PFSK-1 (cell line): ENCODE measurements around the gene MYH6.

Experiments used
- POLR2AphosphoS5 ChIP-seq: IDR thresholded peaks from 2 replicates; pipeline ENCODE4 v1.6.1; 2012; ENCODE audit warnings: low read depth, mild to moderate bottlenecking, control low read depth, low read length, moderate library complexity
- REST ChIP-seq, 2 experiments: IDR thresholded peaks; 2 replicates each; pipeline versions ENCODE4 v1.6.1 to v1.8.0; 2011 to 2012; ENCODE audit warnings: low read depth in 2 of 2, low read length in 2 of 2, control low read depth in 1 of 2, inconsistent platforms in 1 of 2, mild to moderate bottlenecking in 1 of 2, moderate library complexity in 1 of 2; ENCODE audit not compliant: insufficient read depth in 1 of 2
- SIN3A ChIP-seq: IDR thresholded peaks from 2 replicates; pipeline ENCODE4 v1.6.1; 2012; ENCODE audit warnings: mild to moderate bottlenecking, low read length, moderate library complexity, borderline replicate concordance; ENCODE audit not compliant: insufficient read depth
- TAF1 ChIP-seq: IDR thresholded peaks from 2 replicates; pipeline ENCODE4 v1.6.1; 2012; ENCODE audit warnings: low read length, control low read depth, borderline replicate concordance; ENCODE audit not compliant: insufficient read depth

DNA sequence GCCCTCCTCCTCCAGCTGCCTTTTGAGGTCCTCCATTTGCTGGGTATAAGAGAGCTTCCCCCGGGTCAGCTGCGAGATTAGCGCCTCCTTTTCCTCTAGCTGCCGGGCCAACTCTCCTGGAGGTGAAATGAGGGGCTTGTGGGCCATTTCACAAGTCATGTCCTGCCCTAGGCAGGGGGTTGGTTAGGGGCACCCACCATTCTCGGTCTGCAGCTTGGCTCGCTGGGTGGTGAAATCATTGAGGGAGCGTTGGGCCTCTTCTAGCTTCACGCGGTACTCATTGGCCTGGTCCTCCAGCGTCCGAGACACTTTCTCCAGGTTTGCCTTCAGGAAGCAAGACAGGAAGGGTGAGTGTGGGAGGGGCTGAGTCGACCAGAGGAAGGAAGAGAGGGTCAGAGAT is 18.7 kb downstream of the MYH6 start:
- no peak for TF ChIP-seq POLR2AphosphoS5
- TF ChIP-seq SIN3A: no peak
- no peak for TF ChIP-seq REST (IDR thresholded peaks at IDR 0.05; ENCODE audit: insufficient read depth in 1 of 2, low read depth in 2 of 2, low read length in 2 of 2)
- TF ChIP-seq TAF1: no peak
